GM21529 (cell line): ENCODE results near the gene TYRP1.

Source experiments
- ATAC-seq: cut with Tn5 transposase; IDR thresholded peaks from one replicate; pipeline ENCODE4 v1.9.1; 2021; ENCODE audit not compliant: unreplicated experiment

TYRP1 gene

DNA sequence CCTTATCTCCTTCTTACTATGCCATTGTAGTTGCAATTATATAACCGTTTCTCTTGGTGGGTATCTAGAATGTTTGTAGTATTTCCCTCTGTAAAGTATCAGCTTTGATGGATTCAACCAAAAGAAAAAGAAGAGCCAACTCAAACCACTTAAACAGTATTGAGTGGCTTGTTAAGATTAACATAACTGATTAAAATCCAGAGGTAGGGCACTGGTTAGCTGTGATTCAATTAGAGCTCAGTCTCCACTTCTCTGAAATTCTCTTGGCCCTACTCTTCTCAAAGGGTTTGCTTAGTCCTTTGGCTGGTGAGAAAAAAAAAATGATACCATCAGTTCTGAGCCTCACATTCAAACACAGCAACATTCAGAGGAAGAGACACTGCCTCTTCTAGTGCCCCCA is 37.0 kb downstream of the TYRP1 start:
- ATAC-seq: no peak

GRCh38 chr9:12730927-12731326 is 37.7 kb downstream of the TYRP1 start:
- no peak for ATAC-seq

- no peak for ATAC-seq
These were observed 39.8 kb downstream of the TYRP1 start for GRCh38 chr9:12732971-12733370.

DNA sequence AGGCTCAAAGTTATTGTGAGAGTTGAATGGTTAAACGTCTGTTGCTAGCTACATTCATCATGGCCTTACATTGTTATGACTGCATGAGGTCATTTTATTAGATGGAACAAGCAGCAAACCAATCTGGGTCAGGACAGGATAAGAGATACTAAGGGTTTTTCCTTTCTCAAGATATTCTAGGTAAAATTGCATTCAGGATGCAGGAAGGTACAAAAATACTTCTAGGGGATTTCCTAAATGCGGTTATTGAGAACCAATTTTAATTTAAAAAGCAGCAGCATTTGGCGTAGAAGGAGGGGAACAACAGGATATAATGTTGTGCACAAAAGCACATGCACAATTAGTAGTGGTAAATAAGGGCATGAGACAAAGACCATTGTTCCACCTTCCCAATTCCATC is 42.5 kb downstream of the TYRP1 start:
- ATAC-seq: no peak

GRCh38 chr9:12737871-12738270 is 44.7 kb downstream of the TYRP1 start:
- ATAC-seq: no peak

- ATAC-seq: no peak
These were observed 45.9 kb downstream of the TYRP1 start for GRCh38 chr9:12739014-12739652.

DNA sequence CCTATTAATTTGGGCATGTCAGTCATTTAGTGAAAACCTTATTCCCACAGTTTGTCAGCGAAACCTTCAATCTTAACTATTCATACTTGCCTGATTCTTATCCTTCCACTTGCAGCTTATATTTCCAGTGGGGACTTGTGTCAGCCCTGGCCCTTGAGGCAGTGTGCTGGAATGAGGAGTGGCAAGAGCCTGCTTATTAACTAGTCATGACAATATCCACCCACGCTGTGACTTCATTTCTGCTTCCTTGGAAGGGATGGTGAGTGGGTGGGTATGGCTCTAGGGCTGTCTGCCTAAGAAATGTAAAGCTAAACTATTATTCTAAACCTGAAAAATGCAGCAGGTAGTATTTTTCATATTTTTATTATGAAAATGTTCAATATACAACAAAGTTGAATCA is 47.7 kb downstream of the TYRP1 start:
- no peak for ATAC-seq

GRCh38 chr9:12748016-12748415 is 54.8 kb downstream of the TYRP1 start:
- no peak for ATAC-seq

GRCh38 chr9:12748954-12749353 is 55.8 kb downstream of the TYRP1 start:
- no peak for ATAC-seq

DNA sequence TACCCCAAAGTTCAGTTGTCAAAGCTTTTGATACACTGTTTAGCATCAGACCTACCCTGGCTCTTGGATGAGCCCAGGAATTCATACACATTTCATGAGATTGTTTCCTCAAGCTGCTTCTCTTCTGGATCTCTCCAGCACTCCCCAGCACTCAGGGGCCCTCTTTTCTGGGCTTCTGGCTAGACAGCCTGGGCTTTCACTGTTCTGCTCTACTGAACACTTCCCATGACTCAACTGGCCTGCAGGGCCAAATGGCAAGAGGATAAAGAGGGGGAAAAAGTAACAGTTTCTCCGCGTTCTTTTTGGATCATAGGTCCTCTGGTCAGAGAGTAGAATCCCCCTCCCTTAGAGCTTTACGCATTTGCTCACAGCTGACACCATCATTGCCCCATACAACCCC is 60.7 kb downstream of the TYRP1 start:
- no peak for ATAC-seq

DNA sequence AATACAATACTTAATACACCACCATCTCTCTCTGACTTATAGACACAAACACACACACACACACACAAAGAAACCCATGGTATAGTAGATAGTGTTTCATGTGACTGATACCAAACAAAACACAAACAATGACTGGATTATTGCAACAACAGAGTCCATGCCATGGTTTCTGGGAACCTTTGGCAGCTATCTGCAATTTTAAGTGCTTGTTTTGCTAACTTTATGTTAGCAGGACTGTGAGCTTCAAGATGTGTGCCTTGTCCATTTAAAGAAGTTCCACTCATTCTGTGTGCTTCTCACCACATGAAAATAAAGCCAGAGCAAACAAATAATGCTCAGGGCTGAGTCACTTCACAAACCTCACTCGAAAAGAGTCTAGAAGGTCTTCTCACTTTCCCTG is 66.6 kb downstream of the TYRP1 start:
- ATAC-seq: no peak
